Suprapubic skin (tissue), 4 donors: ENCODE results near the gene PHKA1. TPM values are rescaled to one million over a fixed set of nuclear protein-coding genes. Genes with fewer than 3 reads are reported as not detected.

Source experiments
- DNase-seq, 2 donors: peaks; one replicate each; pipeline ENCODE4 v3.0.0-alpha.2; 2019; ENCODE audit warnings: low spot score in 2 of 2
- H3K27ac ChIP-seq: fragments of 200-600 bp; sonication (generic); one replicate; pipeline ENCODE4 v1.5.1; 2019
- H3K27me3 ChIP-seq: fragments of 200-600 bp; sonication (generic); one replicate; pipeline ENCODE4 v1.5.1; 2019
- H3K36me3 ChIP-seq: fragments of 200-600 bp; sonication (generic); one replicate; pipeline ENCODE4 v1.5.1; 2019
- H3K4me1 ChIP-seq: fragments of 200-600 bp; sonication (generic); one replicate; pipeline ENCODE4 v1.5.1; 2019
- H3K4me3 ChIP-seq: fragments of 200-600 bp; sonication (generic); one replicate; pipeline ENCODE4 v1.5.1; 2019; ENCODE audit warnings: mild to moderate bottlenecking
- H3K9me3 ChIP-seq: fragments of 200-600 bp; sonication (generic); one replicate; pipeline ENCODE4 v1.5.1; 2019
- EP300 ChIP-seq: sonication (generic); formaldehyde crosslinking; IDR thresholded peaks from one replicate; pipeline ENCODE4 v1.6.1; 2017; ENCODE audit warnings: antibody characterized with exemption
- POLR2A ChIP-seq, 2 donors: fragments of 450-650 bp; IDR thresholded peaks; one replicate each; pipeline ENCODE4 v1.6.1; 2017; ENCODE audit warnings: antibody characterized with exemption in 2 of 2, mild to moderate bottlenecking in 2 of 2, moderate library complexity in 2 of 2
- POLR2AphosphoS5 ChIP-seq, 3 donors: sonication (generic); formaldehyde crosslinking; IDR thresholded peaks; one replicate each; pipeline ENCODE4 v1.6.1; 2017; ENCODE audit warnings: antibody characterized with exemption in 3 of 3
- WGBS: methylation state at CpG from one replicate; pipeline ENCODE4 v1.1.5; 2018; 5-methylcytosine and 5-hydroxymethylcytosine counted together
- total RNA-seq, 4 donors: library from RNA; depleted of rRNA; stranded (reverse); fragments of >200 nt; gene quantifications; one replicate each; pipeline ENCODE4 v1.1.0, GENCODE V29; 2016
- TF ChIP-seq, protein P1 (sequence below), 2 donors: fragments of 200-600 bp in 1 of 2; fragments of 450-650 bp in 1 of 2; sonication (generic) in 1 of 2; IDR thresholded peaks; one replicate each; pipeline ENCODE4 v1.5.1; 2016 to 2019; ENCODE audit warnings: antibody characterized with exemption in 2 of 2, mild to moderate bottlenecking in 1 of 2, moderate library complexity in 1 of 2

The PHKA1 gene
- total RNA-seq, 4 donors from 2014 or later: 2.9 to 4.3 (median 4.0) TPM

DNA sequence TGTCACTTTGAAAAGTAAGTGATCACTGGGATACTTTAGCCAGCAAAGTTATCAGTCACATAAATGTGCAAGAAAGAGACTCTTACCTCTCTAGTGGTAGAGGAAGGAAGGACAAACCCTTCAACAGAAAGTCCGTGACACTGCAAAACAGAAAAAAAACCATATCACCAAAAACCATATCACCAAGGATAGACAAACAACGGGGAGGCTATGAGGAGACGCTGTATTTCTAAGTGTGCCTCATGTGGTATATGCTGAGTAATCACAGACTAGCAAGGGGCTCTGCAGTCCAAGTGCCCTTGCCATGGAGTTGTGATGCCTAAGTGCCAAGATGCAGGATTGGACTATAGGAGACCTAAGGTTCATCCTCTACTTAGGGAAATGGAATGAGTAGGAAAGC, 129.9 kb downstream of the PHKA1 start:
- H3K9me3 ChIP-seq: no peaks in the 10 kb centered on the region
- H3K36me3 ChIP-seq: no peaks in the 10 kb centered on the region
- H3K4me3 ChIP-seq: no peak overlapping the region
- 79% methylated on average over 3 of the region's 3 CpGs for WGBS
- no peak for DNase-seq
- no peak overlapping the region for H3K27ac ChIP-seq
- no peaks in the 10 kb centered on the region for H3K27me3 ChIP-seq
- no peaks in the 10 kb centered on the region for H3K4me1 ChIP-seq
- no peak for TF ChIP-seq EP300
- no peak for TF ChIP-seq POLR2AphosphoS5 (IDR thresholded peaks at IDR 0.05)
- TF ChIP-seq, protein P1, sequence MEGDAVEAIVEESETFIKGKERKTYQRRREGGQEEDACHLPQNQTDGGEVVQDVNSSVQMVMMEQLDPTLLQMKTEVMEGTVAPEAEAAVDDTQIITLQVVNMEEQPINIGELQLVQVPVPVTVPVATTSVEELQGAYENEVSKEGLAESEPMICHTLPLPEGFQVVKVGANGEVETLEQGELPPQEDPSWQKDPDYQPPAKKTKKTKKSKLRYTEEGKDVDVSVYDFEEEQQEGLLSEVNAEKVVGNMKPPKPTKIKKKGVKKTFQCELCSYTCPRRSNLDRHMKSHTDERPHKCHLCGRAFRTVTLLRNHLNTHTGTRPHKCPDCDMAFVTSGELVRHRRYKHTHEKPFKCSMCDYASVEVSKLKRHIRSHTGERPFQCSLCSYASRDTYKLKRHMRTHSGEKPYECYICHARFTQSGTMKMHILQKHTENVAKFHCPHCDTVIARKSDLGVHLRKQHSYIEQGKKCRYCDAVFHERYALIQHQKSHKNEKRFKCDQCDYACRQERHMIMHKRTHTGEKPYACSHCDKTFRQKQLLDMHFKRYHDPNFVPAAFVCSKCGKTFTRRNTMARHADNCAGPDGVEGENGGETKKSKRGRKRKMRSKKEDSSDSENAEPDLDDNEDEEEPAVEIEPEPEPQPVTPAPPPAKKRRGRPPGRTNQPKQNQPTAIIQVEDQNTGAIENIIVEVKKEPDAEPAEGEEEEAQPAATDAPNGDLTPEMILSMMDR (IDR thresholded peaks at IDR 0.05): no peak
- TF ChIP-seq POLR2A (IDR thresholded peaks at IDR 0.05): no peak

DNA sequence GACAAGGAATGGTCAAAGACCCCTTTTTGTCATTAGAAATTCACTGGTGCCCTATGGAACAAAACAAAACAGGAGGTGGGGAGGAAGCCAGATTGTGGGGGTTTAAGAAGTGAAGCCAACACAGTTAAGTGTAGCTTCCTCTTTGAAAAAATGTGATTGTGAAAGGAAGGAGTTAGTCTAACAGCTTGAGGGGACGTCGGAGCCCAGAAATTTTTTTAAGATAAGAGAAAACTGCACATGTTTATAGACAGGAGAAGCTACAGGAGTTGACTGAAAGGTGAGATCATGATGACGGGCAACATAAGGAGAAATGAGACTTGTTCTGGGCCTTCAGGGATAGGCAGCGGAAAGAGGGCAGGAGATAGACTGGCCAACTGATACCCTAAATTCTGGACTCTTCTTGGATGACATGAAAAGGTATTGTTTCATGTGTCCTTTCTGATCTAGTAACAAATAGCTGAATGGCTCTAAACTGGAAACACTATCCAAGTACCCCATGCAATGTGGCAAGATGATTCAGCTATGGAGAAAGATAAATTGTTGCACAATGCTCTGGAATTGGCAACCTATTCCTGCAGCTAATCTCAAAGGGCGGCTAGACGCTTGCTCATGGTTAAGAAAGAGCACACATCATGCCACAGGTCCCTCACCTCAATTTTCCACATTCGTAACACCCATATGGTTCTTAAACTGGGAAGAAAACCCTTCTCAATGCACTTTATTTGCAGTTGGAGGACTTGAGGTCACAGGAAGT, 137.8 kb downstream of the PHKA1 start:
- H3K36me3 ChIP-seq: no peaks in the 10 kb centered on the region
- 72% methylated on average over 7 of the region's 7 CpGs for WGBS
- H3K4me1 ChIP-seq: peaks cover 5% of the 10 kb centered on the region
- no peaks in the 10 kb centered on the region for H3K9me3 ChIP-seq
- H3K27ac ChIP-seq: no peak overlapping the region
- DNase-seq: no peak
- TF ChIP-seq POLR2AphosphoS5 (IDR thresholded peaks at IDR 0.05) (no peak), POLR2A (IDR thresholded peaks at IDR 0.05) (no peak), EP300 (no peak)
- TF ChIP-seq, protein P1 (IDR thresholded peaks at IDR 0.05): no peak
- H3K27me3 ChIP-seq: no peaks in the 10 kb centered on the region
- H3K4me3 ChIP-seq: no peak overlapping the region

DNA sequence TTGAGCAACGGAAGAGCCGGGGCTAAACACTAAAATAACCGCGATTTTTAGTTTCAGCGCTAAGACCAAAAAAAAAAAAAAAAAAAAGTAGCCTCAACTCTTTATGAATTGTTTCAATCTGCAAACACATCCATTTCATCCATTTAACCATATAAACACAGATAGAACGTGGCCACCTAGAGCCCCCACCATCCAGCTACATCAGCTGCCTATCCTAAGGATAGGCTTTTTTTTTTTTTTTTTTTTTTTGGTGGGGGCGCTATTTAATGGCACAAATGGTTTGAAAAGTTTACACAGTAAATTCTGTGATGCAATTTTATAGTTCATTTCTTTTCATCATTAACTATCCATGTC, 141.0 kb downstream of the PHKA1 start:
- peaks cover 4% of the 10 kb centered on the region for H3K36me3 ChIP-seq
- no peak for DNase-seq
- peak overlapping the region; percentile 62 for H3K4me3 ChIP-seq
- 21% methylated on average over 7 of the region's 7 CpGs for WGBS
- H3K9me3 ChIP-seq: no peaks in the 10 kb centered on the region
- no peaks in the 10 kb centered on the region for H3K27me3 ChIP-seq
- no peak for TF ChIP-seq EP300
- TF ChIP-seq POLR2AphosphoS5 (IDR thresholded peaks at IDR 0.05): no peak
- no peak for TF ChIP-seq POLR2A (IDR thresholded peaks at IDR 0.05)
- TF ChIP-seq, protein P1 (IDR thresholded peaks at IDR 0.05): no peak
- no peak overlapping the region for H3K27ac ChIP-seq
- peaks cover 5% of the 10 kb centered on the region for H3K4me1 ChIP-seq

DNA sequence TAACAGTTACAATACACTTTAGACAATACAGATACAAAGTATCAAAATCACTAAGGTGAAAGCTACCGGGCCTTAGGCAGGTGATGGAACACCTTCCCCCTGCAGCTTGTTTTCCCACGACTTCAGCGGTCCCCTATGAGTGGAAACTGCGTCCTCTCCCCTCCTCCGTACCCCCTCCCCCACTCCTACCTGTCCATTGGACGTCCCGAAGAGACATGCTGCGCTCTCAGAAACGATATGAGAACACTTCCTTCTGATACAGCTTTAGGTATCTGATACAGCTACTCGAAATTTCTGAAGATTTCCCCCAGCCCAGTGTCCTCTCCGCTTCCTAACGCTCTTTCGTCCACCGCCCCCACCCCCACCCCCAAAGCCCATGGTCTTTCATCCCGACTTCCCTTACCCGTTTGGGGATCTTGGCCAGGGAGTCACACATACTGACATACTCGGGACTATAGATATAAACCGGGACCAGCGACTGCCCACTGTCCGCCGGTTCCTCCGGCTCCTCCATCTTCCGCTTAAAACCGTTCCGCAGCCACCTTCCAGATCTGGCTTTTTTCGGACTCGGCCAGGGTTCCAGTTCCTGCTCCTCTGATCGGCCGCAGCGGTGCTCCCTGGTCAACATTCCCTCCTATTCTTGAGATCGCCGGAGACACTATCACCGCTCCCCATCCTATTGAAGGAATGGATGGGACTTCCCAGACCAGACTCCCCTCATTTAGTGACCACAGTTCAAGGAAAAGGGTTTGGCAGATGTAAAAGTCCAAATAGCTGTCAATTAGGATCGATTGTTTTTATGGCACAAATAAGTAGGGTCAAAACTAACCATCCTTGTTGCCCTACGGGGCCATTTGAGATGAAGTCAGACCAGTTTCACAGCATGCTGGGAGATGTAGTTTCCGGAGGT, 141.6 kb downstream of the PHKA1 start, which contains the start of gene HDAC8:
Gene HDAC8 (minus strand): TSS at position 596 of the 910 bp plus-strand sequence. CDS start 82 bp downstream, at position 514.
- Histone ChIP-seq H3K9me3 (no peaks in the 10 kb centered on the region), H3K4me1 (peaks cover 5% of the 10 kb centered on the region), H3K36me3 (peaks cover 10% of the 10 kb centered on the region), H3K27me3 (no peaks in the 10 kb centered on the region), H3K27ac (peak within 1 kb of the TSS; percentile 29), H3K4me3 (peak within 1 kb of the TSS; percentile 62)
- WGBS: 34% methylated on average over 33 of the region's 36 CpGs
- TF ChIP-seq POLR2AphosphoS5 (IDR thresholded peaks at IDR 0.05): no peak
- no peak for TF ChIP-seq POLR2A (IDR thresholded peaks at IDR 0.05)
- peak; percentile 71 to 77 for DNase-seq

DNA sequence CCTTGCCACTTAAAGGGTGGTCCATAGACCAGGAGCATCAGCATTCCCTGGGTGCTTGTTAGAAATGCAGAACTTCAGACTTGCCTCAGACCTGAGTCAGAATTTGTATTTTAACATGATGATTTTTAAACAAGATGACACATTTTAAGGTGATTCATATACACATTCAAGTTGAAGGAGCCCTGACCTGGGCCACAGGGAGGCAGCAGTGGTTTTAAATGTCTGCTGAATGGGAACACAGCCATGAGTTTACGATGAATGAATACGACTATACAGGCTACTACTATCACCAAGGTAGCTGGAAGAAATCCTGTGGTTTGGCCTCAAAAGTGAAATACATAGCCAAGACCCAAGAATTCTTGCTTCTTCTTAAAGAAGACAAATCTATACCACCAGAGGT, 144.3 kb downstream of the PHKA1 start:
- Histone ChIP-seq H3K4me3 (no peak overlapping the region), H3K4me1 (peaks cover 5% of the 10 kb centered on the region), H3K9me3 (no peaks in the 10 kb centered on the region), H3K36me3 (peaks cover 31% of the 10 kb centered on the region), H3K27me3 (no peaks in the 10 kb centered on the region), H3K27ac (no peak overlapping the region)
- WGBS: 56% methylated on average over 2 of the region's 2 CpGs
- TF ChIP-seq POLR2AphosphoS5 (IDR thresholded peaks at IDR 0.05) (no peak), EP300 (no peak), POLR2A (IDR thresholded peaks at IDR 0.05) (no peak)
- TF ChIP-seq, protein P1 (IDR thresholded peaks at IDR 0.05): no peak
- no peak for DNase-seq
